Lung (tissue), 12 donors: ENCODE results near the gene SPATA7. TPM values are rescaled to one million over a fixed set of nuclear protein-coding genes. Genes with fewer than 3 reads are reported as not detected.
A peak's percentile ranks its signal among the peaks of the same experiment; 100 is the strongest.

ENCODE experiments used
- ATAC-seq: fragments of 200-7000 bp; cut with Tn5 transposase; one replicate; pipeline ENCODE4 v1.9.1; 2020; ENCODE audit warnings: moderate number of reproducible peaks; ENCODE audit not compliant: insufficient read depth, low FRiP score
- DNase-seq, 3 donors: peaks; one replicate each; pipeline ENCODE4 v3.0.0-alpha.2; 2013 to 2017
- H3K27ac ChIP-seq, 2 donors: one replicate each; pipeline ENCODE4 v1.5.1; 2013; ENCODE audit warnings: mild to moderate bottlenecking in 2 of 2, moderate library complexity in 2 of 2, control low read depth in 1 of 2, inconsistent platforms in 1 of 2, low read depth in 1 of 2, low read length in 1 of 2
- H3K27me3 ChIP-seq, 3 donors: one replicate each; pipeline ENCODE4 v1.5.1; 2013; ENCODE audit warnings: low read length in 2 of 3; ENCODE audit not compliant: control insufficient read depth in 3 of 3, insufficient read depth in 3 of 3
- H3K36me3 ChIP-seq, 4 donors: one replicate each; pipeline ENCODE4 v1.5.1; 2013; ENCODE audit warnings: low read length in 4 of 4, mild to moderate bottlenecking in 1 of 4, moderate library complexity in 1 of 4; ENCODE audit not compliant: control insufficient read depth in 4 of 4, insufficient read depth in 4 of 4
- H3K4me1 ChIP-seq, 5 donors: one replicate each; pipeline ENCODE4 v1.5.1; 2013; ENCODE audit warnings: low read length in 5 of 5, mild to moderate bottlenecking in 2 of 5, moderate library complexity in 1 of 5; ENCODE audit not compliant: control insufficient read depth in 5 of 5, insufficient read depth in 5 of 5
- H3K4me3 ChIP-seq: one replicate; pipeline ENCODE4 v1.5.1; 2013; ENCODE audit warnings: mild to moderate bottlenecking, control low read depth, moderate library complexity
- H3K9ac ChIP-seq, 2 donors: one replicate each; pipeline ENCODE4 v1.5.1; 2013; ENCODE audit warnings: low read length in 2 of 2, control low read depth in 1 of 2; ENCODE audit not compliant: insufficient read depth in 1 of 2
- H3K9me3 ChIP-seq, 4 donors: one replicate each; pipeline ENCODE4 v1.5.1; 2013; ENCODE audit warnings: low read length in 3 of 4, mild to moderate bottlenecking in 1 of 4, moderate library complexity in 1 of 4; ENCODE audit not compliant: control insufficient read depth in 4 of 4, insufficient read depth in 3 of 4
- CTCF ChIP-seq: IDR thresholded peaks from 2 replicates; pipeline ENCODE4 v1.5.1; 2012; ENCODE audit warnings: mild to moderate bottlenecking; ENCODE audit errors: control extremely low read depth, extremely low read depth
- WGBS, 2 donors: extraction: QIAGEN DNeasy Blood & Tissue Kit; methylation state at CpG; one replicate each; pipeline ENCODE4 v1.1.7; 2013; 5-methylcytosine and 5-hydroxymethylcytosine counted together
- polyA plus RNA-seq, 2 donors: library from polyadenylated mRNA; stranded (reverse); fragments of 200-250 nt; gene quantifications; one replicate each; pipeline ENCODE4 v1.2.1, GENCODE V29; 2013
- total RNA-seq, 2 donors: library from RNA; depleted of rRNA in 1 of 2; stranded (reverse); fragments of >200 nt in 1 of 2; gene quantifications; one replicate each; pipeline ENCODE4 v1.2.1, GENCODE V29; 2014 to 2021
- donor health status: control.
- donor health status: control.
- donor health status: Bipolar disorder and iron deficiency.
- donor health status: healthy.
- donor health status: DM: yes; HTN: yes; CAD: no.

The SPATA7 gene
- total and polyA plus RNA-seq, 4 donors = 4.3 to 34.0 (median 9.7) TPM

GRCh38 chr14:88346048-88346639, 39.3 kb upstream of the SPATA7 start:
- DNase-seq (no peak), ATAC-seq (no peak)
- H3K27me3 ChIP-seq = no peaks in the 10 kb centered on the region
- no peak overlapping the region for H3K27ac ChIP-seq
- no peak overlapping the region for H3K4me3 ChIP-seq
- H3K36me3 ChIP-seq = no peaks in the 10 kb centered on the region
- no peaks in the 10 kb centered on the region for H3K9me3 ChIP-seq
- 63 to 74% methylated on average over 5 of the region's 5 CpGs for WGBS, 2 donors
- H3K4me1 ChIP-seq = no peaks in the 10 kb centered on the region
- H3K9ac ChIP-seq = no peak overlapping the region
- TF ChIP-seq CTCF = no peak

- DNase-seq (peak in 1 of 3 donors; percentile 5), ATAC-seq (no peak)
- no peak for TF ChIP-seq CTCF
- Histone ChIP-seq H3K4me1 (no peaks in the 10 kb centered on the region), H3K36me3 (no peaks in the 10 kb centered on the region), H3K27ac (no peak overlapping the region), H3K9ac (no peak overlapping the region), H3K4me3 (no peak overlapping the region), H3K27me3 (no peaks in the 10 kb centered on the region), H3K9me3 (no peaks in the 10 kb centered on the region)
- WGBS, 2 donors = 65 to 68% methylated on average over 3 of the region's 3 CpGs
Measured at GRCh38 chr14:88348546-88348945, 36.9 kb upstream of the SPATA7 start.

- no peak overlapping the region for H3K4me3 ChIP-seq
- H3K36me3 ChIP-seq = no peaks in the 10 kb centered on the region
- DNase-seq (no peak), ATAC-seq (no peak)
- H3K4me1 ChIP-seq = no peaks in the 10 kb centered on the region
- no peak for TF ChIP-seq CTCF
- H3K27ac ChIP-seq = no peak overlapping the region
- WGBS, 2 donors = 57 to 83% methylated on average over 4 of the region's 4 CpGs
- H3K27me3 ChIP-seq = no peaks in the 10 kb centered on the region
- H3K9me3 ChIP-seq = no peaks in the 10 kb centered on the region
- no peak overlapping the region for H3K9ac ChIP-seq
Measured at GRCh38 chr14:88351966-88352691, 33.3 kb upstream of the SPATA7 start.
